ENCODE measurements around the gene CYB5R4. TPM values are rescaled to one million over a fixed set of nuclear protein-coding genes. Genes with fewer than 3 reads are reported as not detected.

The CYB5R4 gene
- polyA plus RNA-seq, 4 donors, result 10.0 to 15.4 (median 11.8) TPM

- Histone ChIP-seq H3K36me3 (ENCODE audit: control insufficient read depth in 3 of 3, insufficient read depth in 2 of 3, low read depth in 1 of 3, low read length in 3 of 3) (no peaks in the 10 kb centered on the region), H3K27ac (ENCODE audit: low read depth in 1 of 3, low read length in 2 of 3) (peak overlapping the region in 1 of 3 donors; percentile 16), H3K9me3 (ENCODE audit: control insufficient read depth in 2 of 2, insufficient read depth in 1 of 2, low read depth in 1 of 2, low read length in 1 of 2) (no peaks in the 10 kb centered on the region), H3K4me1 (ENCODE audit: control insufficient read depth in 3 of 3, insufficient read depth in 2 of 3, low read depth in 1 of 3, low read length in 2 of 3) (no peaks in the 10 kb centered on the region), H3K4me3 (ENCODE audit: low read depth in 1 of 3, low read length in 3 of 3) (no peak overlapping the region), H3K27me3 (ENCODE audit: control insufficient read depth in 3 of 3, insufficient read depth in 3 of 3, low read length in 3 of 3) (no peaks in the 10 kb centered on the region)
- FAIRE-seq, result no peak
- no peak for DNase-seq
- WGBS, 3 donors, result 27 to 50% (median 28%) methylated on average over 3 of the region's 3 CpGs
These were observed 154.4 kb downstream of the CYB5R4 start for GRCh38 chr6:84013931-84014330.

- DNase-seq, result no peak
- Histone ChIP-seq H3K4me1 (ENCODE audit: control insufficient read depth in 3 of 3, insufficient read depth in 2 of 3, low read depth in 1 of 3, low read length in 2 of 3) (no peaks in the 10 kb centered on the region), H3K27me3 (ENCODE audit: control insufficient read depth in 3 of 3, insufficient read depth in 3 of 3, low read length in 3 of 3) (no peaks in the 10 kb centered on the region), H3K9me3 (ENCODE audit: control insufficient read depth in 2 of 2, insufficient read depth in 1 of 2, low read depth in 1 of 2, low read length in 1 of 2) (no peaks in the 10 kb centered on the region), H3K4me3 (ENCODE audit: low read depth in 1 of 3, low read length in 3 of 3) (no peak overlapping the region), H3K27ac (ENCODE audit: low read depth in 1 of 3, low read length in 2 of 3) (no peak overlapping the region), H3K36me3 (ENCODE audit: control insufficient read depth in 3 of 3, insufficient read depth in 2 of 3, low read depth in 1 of 3, low read length in 3 of 3) (no peaks in the 10 kb centered on the region)
- 74 to 96% (median 87%) methylated on average over 1 of the region's 1 CpG for WGBS, 3 donors
- FAIRE-seq, result no peak
These were observed 156.5 kb downstream of the CYB5R4 start for GRCh38 chr6:84016029-84016428.

Other genes starting within 250 kb of the CYB5R4 start
- 1 to 10 TPM in 1 of 4 donors, under 1 TPM in 2, not detected in 1; 0.43 to 1.9 (median 0.81) TPM for gene SNAP91, start 150.6 kb upstream of the CYB5R4 start, polyA plus RNA-seq
- gene RIPPLY2, start 6.3 kb upstream of the CYB5R4 start, polyA plus RNA-seq, result under 1 TPM in 2 of 4 donors, not detected in 2; 0.19 to 0.67 TPM
- gene MRAP2, start 174.1 kb downstream of the CYB5R4 start, polyA plus RNA-seq, result 1 to 10 TPM in 3 of 4 donors, under 1 TPM in 1; 0.67 to 6.9 (median 1.5) TPM